ENCODE results near the gene GPR25.

- TF ChIP-seq, protein P1, sequence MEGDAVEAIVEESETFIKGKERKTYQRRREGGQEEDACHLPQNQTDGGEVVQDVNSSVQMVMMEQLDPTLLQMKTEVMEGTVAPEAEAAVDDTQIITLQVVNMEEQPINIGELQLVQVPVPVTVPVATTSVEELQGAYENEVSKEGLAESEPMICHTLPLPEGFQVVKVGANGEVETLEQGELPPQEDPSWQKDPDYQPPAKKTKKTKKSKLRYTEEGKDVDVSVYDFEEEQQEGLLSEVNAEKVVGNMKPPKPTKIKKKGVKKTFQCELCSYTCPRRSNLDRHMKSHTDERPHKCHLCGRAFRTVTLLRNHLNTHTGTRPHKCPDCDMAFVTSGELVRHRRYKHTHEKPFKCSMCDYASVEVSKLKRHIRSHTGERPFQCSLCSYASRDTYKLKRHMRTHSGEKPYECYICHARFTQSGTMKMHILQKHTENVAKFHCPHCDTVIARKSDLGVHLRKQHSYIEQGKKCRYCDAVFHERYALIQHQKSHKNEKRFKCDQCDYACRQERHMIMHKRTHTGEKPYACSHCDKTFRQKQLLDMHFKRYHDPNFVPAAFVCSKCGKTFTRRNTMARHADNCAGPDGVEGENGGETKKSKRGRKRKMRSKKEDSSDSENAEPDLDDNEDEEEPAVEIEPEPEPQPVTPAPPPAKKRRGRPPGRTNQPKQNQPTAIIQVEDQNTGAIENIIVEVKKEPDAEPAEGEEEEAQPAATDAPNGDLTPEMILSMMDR (IDR thresholded peaks at IDR 0.05; ENCODE audit: insufficient read depth, low read depth, low read length) = no peak
- TF ChIP-seq EZH2 (IDR thresholded peaks at IDR 0.05; ENCODE audit: insufficient read depth, low read length) = no peak
Observed at GRCh38 chr1:200923601-200924000, 50.8 kb downstream of the GPR25 start.

All from astrocyte (in vitro differentiated cells and primary cell).